HG03159 (cell line): ENCODE data around the gene SIGLEC9.

Experiments
- ATAC-seq: cut with Tn5 transposase; IDR thresholded peaks from one replicate; pipeline ENCODE4 v1.9.1; 2021; ENCODE audit warnings: mild to moderate bottlenecking, moderate library complexity; ENCODE audit not compliant: unreplicated experiment

Gene SIGLEC9

GRCh38 chr19:51096473-51097165 lies 28.1 kb upstream of the SIGLEC9 start:
- no peak for ATAC-seq

GRCh38 chr19:51097166-51097738 lies 27.5 kb upstream of the SIGLEC9 start:
- ATAC-seq: no peak

- no peak for ATAC-seq
These were observed 26.9 kb upstream of the SIGLEC9 start for GRCh38 chr19:51097796-51098195.

GRCh38 chr19:51098365-51099046 lies 26.2 kb upstream of the SIGLEC9 start:
- ATAC-seq: no peak

- no peak for ATAC-seq
These were observed 25.7 kb upstream of the SIGLEC9 start for GRCh38 chr19:51099047-51099382.

- no peak for ATAC-seq
These were observed 24.1 kb upstream of the SIGLEC9 start for GRCh38 chr19:51100601-51101000.

GRCh38 chr19:51101171-51101865 lies 23.4 kb upstream of the SIGLEC9 start:
- ATAC-seq: no peak

- ATAC-seq: no peak
These were observed 21.7 kb upstream of the SIGLEC9 start for GRCh38 chr19:51102991-51103390.

GRCh38 chr19:51103926-51104341 lies 20.8 kb upstream of the SIGLEC9 start:
- ATAC-seq: no peak

GRCh38 chr19:51107406-51108065 lies 17.2 kb upstream of the SIGLEC9 start:
- ATAC-seq: no peak

- peak; percentile 96 for ATAC-seq
These were observed 16.5 kb upstream of the SIGLEC9 start, which contains the start of gene CTU1 for GRCh38 chr19:51108066-51108804. Gene CTU1 (minus strand): TSS chr19:51108409. CDS start chr19:51104569, 3,840 bp downstream.

GRCh38 chr19:51108805-51109146 lies 15.9 kb upstream of the SIGLEC9 start:
- ATAC-seq: peak; percentile 34

- ATAC-seq: no peak
These were observed 14.1 kb upstream of the SIGLEC9 start for GRCh38 chr19:51110666-51110971.

GRCh38 chr19:51111606-51112005 lies 13.1 kb upstream of the SIGLEC9 start:
- no peak for ATAC-seq

GRCh38 chr19:51114087-51114729 lies 10.5 kb upstream of the SIGLEC9 start:
- no peak for ATAC-seq

- no peak for ATAC-seq
These were observed 7.9 kb upstream of the SIGLEC9 start for GRCh38 chr19:51116736-51117286.

GRCh38 chr19:51119101-51119500 lies 5.6 kb upstream of the SIGLEC9 start:
- no peak for ATAC-seq

GRCh38 chr19:51119611-51120010 lies 5.1 kb upstream of the SIGLEC9 start:
- ATAC-seq: no peak

- ATAC-seq: no peak
These were observed 4.5 kb upstream of the SIGLEC9 start for GRCh38 chr19:51120160-51120559.

GRCh38 chr19:51121257-51121656 lies 3.4 kb upstream of the SIGLEC9 start:
- no peak for ATAC-seq
